Chondrocyte (in vitro differentiated cells): ENCODE data around the gene SMYD2. TPM values are rescaled to one million over a fixed set of nuclear protein-coding genes. Genes with fewer than 3 reads are reported as not detected.

ENCODE experiments used
- DNase-seq: peaks from one replicate; pipeline ENCODE4 v3.0.0; 2021; ENCODE audit warnings: mixed read lengths, low spot score
- H3K27ac Mint-ChIP-seq: one replicate; pipeline ENCODE4 v1.8.0; 2021; ENCODE audit warnings: mild to moderate bottlenecking, moderate library complexity, mixed read lengths; ENCODE audit not compliant: unreplicated experiment
- H3K27me3 Mint-ChIP-seq: 2 replicates; pipeline ENCODE4 v1.8.0; 2021; ENCODE audit warnings: low read depth, mixed read lengths
- H3K36me3 Mint-ChIP-seq: 2 replicates; pipeline ENCODE4 v1.8.0; 2021; ENCODE audit warnings: low read depth, mixed read lengths
- H3K4me1 Mint-ChIP-seq: 2 replicates; pipeline ENCODE4 v1.8.0; 2021; ENCODE audit warnings: low read depth, mild to moderate bottlenecking, mixed read lengths
- H3K4me3 Mint-ChIP-seq: one replicate; pipeline ENCODE4 v1.8.0; 2021; ENCODE audit warnings: mild to moderate bottlenecking, moderate library complexity, mixed read lengths; ENCODE audit not compliant: unreplicated experiment
- H3K9me3 Mint-ChIP-seq: 2 replicates; pipeline ENCODE4 v1.8.0; 2021; ENCODE audit warnings: low read depth, mixed read lengths
- total RNA-seq: library from RNA; stranded (reverse); gene quantifications from 3 replicates; pipeline ENCODE4 v1.2.1, GENCODE V29; 2021
- TF ChIP-seq, protein P1 (sequence below): fragments of 200-600 bp; sonication (generic); IDR thresholded peaks from 2 replicates; pipeline ENCODE4 v1.5.0; 2021; ENCODE audit warnings: antibody characterized with exemption, mild to moderate bottlenecking, moderate library complexity

Gene SMYD2
- total RNA-seq, 1 donor from 2014 or later: 50.3 TPM

DNA sequence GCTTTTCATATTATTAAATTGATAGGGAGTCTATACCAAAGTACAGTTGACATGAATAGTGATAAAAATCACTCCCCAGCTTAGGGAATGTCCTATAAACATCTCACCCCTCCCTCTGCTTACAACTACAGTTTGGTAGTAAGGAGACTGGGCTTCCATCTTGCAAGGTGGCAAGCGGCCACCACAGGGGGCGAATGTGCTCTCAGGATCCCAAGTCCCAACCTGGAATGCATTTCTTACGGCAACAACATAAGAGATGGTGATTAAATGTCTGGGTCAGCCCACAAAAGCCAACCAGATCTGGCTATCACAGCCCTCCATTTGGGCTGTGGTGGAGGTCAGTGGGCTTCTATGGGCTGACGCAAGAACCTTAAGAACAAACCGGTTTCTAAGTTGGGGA lies 68.0 kb downstream of the SMYD2 start:
- peaks cover 40% of the 10 kb centered on the region for H3K4me1 Mint-ChIP-seq
- no peak overlapping the region for H3K27ac Mint-ChIP-seq
- H3K36me3 Mint-ChIP-seq: peaks cover 30% of the 10 kb centered on the region
- no peaks in the 10 kb centered on the region for H3K9me3 Mint-ChIP-seq
- TF ChIP-seq, protein P1, sequence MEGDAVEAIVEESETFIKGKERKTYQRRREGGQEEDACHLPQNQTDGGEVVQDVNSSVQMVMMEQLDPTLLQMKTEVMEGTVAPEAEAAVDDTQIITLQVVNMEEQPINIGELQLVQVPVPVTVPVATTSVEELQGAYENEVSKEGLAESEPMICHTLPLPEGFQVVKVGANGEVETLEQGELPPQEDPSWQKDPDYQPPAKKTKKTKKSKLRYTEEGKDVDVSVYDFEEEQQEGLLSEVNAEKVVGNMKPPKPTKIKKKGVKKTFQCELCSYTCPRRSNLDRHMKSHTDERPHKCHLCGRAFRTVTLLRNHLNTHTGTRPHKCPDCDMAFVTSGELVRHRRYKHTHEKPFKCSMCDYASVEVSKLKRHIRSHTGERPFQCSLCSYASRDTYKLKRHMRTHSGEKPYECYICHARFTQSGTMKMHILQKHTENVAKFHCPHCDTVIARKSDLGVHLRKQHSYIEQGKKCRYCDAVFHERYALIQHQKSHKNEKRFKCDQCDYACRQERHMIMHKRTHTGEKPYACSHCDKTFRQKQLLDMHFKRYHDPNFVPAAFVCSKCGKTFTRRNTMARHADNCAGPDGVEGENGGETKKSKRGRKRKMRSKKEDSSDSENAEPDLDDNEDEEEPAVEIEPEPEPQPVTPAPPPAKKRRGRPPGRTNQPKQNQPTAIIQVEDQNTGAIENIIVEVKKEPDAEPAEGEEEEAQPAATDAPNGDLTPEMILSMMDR: no peak
- no peak for DNase-seq
- no peak overlapping the region for H3K4me3 Mint-ChIP-seq
- no peaks in the 10 kb centered on the region for H3K27me3 Mint-ChIP-seq

DNA sequence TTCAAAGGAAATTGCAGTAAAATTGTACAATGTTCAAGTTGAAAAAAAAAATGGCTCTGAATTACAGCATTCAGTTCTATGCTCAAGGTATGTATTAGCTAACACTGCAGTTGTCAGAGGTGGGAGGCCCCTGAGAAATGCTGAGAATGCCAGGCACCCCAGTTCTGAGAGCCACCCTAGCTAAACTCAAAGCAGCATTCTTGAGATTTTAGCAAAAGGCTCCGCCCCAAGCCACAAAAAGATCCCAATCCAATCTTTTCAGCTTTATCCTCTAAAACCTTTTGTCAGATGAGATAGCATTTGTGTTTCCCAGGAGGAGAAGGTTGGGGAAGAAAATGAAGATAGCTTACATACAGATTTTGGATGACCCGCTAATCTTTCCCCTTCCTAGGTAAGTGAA lies 68.8 kb downstream of the SMYD2 start:
- TF ChIP-seq, protein P1: no peak
- Mint-ChIP-seq H3K27ac (peak overlapping the region; percentile 59), H3K27me3 (no peaks in the 10 kb centered on the region), H3K36me3 (peaks cover 28% of the 10 kb centered on the region), H3K4me1 (peaks cover 48% of the 10 kb centered on the region), H3K4me3 (no peak overlapping the region), H3K9me3 (no peaks in the 10 kb centered on the region)
- DNase-seq: no peak

DNA sequence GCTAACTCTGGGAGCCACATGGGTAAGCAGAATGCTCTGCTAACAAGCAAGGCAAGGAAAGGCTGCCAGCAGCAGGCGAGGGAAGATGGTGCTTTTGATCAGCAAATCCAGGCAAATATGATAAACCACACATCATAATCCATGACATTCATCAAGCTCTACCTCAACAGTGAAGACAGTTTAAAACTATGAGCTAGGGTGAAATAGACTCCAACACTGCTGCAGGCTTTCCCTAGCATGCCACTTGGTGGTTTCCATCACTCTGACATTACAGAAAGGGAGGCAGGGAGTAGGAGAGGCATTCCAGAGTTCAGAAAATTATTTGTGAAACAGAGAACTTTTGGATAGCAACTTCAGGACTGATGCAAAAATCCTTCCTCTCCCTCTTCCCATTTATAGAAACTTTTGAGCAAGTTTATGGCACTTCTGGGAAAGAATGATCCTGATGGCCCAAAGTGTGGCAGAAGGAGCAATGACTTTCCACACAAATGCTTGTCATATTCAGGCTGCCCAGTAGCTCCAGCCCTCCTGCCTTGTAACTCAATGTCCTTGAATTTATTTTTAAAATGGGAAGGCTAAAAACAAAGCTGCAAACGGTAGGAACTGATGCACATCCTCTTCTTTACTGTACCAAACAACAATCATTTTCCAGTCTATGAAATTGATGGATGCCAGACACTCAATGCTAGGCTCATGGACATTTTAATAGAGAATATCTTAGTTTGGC lies 70.8 kb downstream of the SMYD2 start:
- Mint-ChIP-seq H3K9me3 (no peaks in the 10 kb centered on the region), H3K36me3 (peaks cover 30% of the 10 kb centered on the region), H3K27ac (peak overlapping the region; percentile 7), H3K4me3 (no peak overlapping the region), H3K27me3 (no peaks in the 10 kb centered on the region), H3K4me1 (peaks cover 59% of the 10 kb centered on the region)
- DNase-seq: no peak
- TF ChIP-seq, protein P1: no peak

DNA sequence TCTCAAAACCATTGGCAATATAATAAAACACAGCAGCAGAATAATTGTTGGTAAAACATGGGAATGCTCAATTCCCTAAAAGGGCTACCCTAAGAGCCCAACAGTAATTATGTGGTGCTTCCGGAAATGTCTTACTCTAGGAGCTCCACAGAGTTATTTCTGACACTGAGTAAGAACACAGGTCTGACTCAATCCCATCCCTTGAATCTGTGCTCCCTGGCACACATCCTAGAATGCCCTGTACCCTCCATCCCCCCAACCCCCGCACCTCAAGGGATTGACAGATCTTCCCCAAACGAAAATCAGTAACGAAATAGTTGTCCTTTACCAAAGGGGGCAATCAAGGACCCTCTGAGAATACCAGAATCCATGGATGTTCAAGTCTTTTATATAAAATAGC lies 71.9 kb downstream of the SMYD2 start:
- TF ChIP-seq, protein P1: no peak
- H3K36me3 Mint-ChIP-seq: peaks cover 28% of the 10 kb centered on the region
- H3K4me1 Mint-ChIP-seq: peaks cover 59% of the 10 kb centered on the region
- peak overlapping the region; percentile 63 for H3K27ac Mint-ChIP-seq
- H3K4me3 Mint-ChIP-seq: no peak overlapping the region
- H3K27me3 Mint-ChIP-seq: no peaks in the 10 kb centered on the region
- DNase-seq: no peak
- H3K9me3 Mint-ChIP-seq: no peaks in the 10 kb centered on the region

- H3K9me3 Mint-ChIP-seq: no peaks in the 10 kb centered on the region
- H3K4me3 Mint-ChIP-seq: no peak overlapping the region
- no peak for DNase-seq
- TF ChIP-seq, protein P1: no peak
- peaks cover 32% of the 10 kb centered on the region for H3K36me3 Mint-ChIP-seq
- no peaks in the 10 kb centered on the region for H3K27me3 Mint-ChIP-seq
- H3K4me1 Mint-ChIP-seq: peaks cover 55% of the 10 kb centered on the region
- peak overlapping the region; percentile 50 for H3K27ac Mint-ChIP-seq
These were observed 73.6 kb downstream of the SMYD2 start for GRCh38 chr1:214354440-214355148.
